DOHH2 (cell line): ENCODE measurements around the gene RSRP1.

ENCODE experiments used
- CTCF ChIP-seq: fragments of 200-600 bp; sonication (generic); IDR thresholded peaks from one replicate; pipeline ENCODE4 v1.5.1; 2014; ENCODE audit warnings: antibody characterized with exemption, mild to moderate bottlenecking, low read depth, low read length; ENCODE audit not compliant: poor library complexity, severe bottlenecking
- EZH2phosphoT487 ChIP-seq: fragments of 200-600 bp; sonication (generic); IDR thresholded peaks from 2 replicates; pipeline ENCODE4 v1.6.1; 2017; ENCODE audit warnings: borderline replicate concordance, mild to moderate bottlenecking, antibody characterized with exemption, low read length, moderate library complexity, mixed read lengths

- peak; percentile 71 for TF ChIP-seq CTCF
- TF ChIP-seq EZH2phosphoT487 = no peak
These were observed 7.3 kb downstream of the RSRP1 start for GRCh38 chr1:25239681-25240541.
